Endothelial cell of umbilical vein (primary cell): Measurements from ENCODE around the gene COBLL1. TPM values are rescaled to one million over a fixed set of nuclear protein-coding genes. Genes with fewer than 3 reads are reported as not detected.

Experiments used
- BruUV-seq: library from RNA; stranded (reverse); fragments of 400-500 nt; replicated peaks from 2 replicates; lab custom pipeline; 2021; lab: Mats Ljungman, UMichigan
- CTCF ChIA-PET: fragments of 300-600, 350-600 bp; sonication (Branson Sonifier 250); formaldehyde crosslinking; loops from one replicate; lab custom pipeline; 2021; ENCODE audit warnings: antibody characterized with exemption, inconsistent platforms; lab: Charles Lee
- POLR2A ChIA-PET: fragments of 300-600, 350-600 bp; sonication (Branson Sonifier 250); formaldehyde crosslinking; loops from one replicate; lab custom pipeline; 2021; ENCODE audit warnings: antibody characterized with exemption, inconsistent platforms; lab: Charles Lee
- DNase-seq: peaks from one replicate; pipeline ENCODE4 v3.0.0-alpha.2; 2011; ENCODE audit warnings: low read depth, low spot score
- FAIRE-seq: peaks from 2 replicates; lab custom pipeline; 2011; peaks lifted over from hg19 to GRCh38; lab: Jason Lieb, UNC
- H2AFZ ChIP-seq: 2 replicates; pipeline ENCODE4 v1.6.0; 2012; ENCODE audit warnings: low read depth, low read length, control low read depth, inconsistent platforms
- H3K27ac ChIP-seq: 2 replicates; pipeline ENCODE4 v1.5.1; 2011; ENCODE audit warnings: low read depth, mild to moderate bottlenecking, control low read depth, low read length, moderate library complexity; ENCODE audit not compliant: insufficient read depth
- H3K27me3 ChIP-seq, 2 experiments: 2 replicates each; pipeline versions ENCODE4 v1.6.0 to v1.6.1; 2011; ENCODE audit warnings: low read length in 2 of 2, mixed read lengths in 1 of 2; ENCODE audit not compliant: control insufficient read depth in 2 of 2, insufficient read depth in 2 of 2
- H3K36me3 ChIP-seq, 2 experiments: 2 replicates in 1 of 2; 3 replicates in 1 of 2; pipeline ENCODE4 v1.5.1; 2011; ENCODE audit warnings: low read length in 2 of 2, mild to moderate bottlenecking in 1 of 2, moderate library complexity in 1 of 2; ENCODE audit not compliant: control insufficient read depth in 2 of 2, insufficient read depth in 2 of 2; ENCODE audit errors: extremely low read depth in 1 of 2
- H3K4me1 ChIP-seq: 3 replicates; pipeline ENCODE4 v1.5.1; 2011; ENCODE audit warnings: mild to moderate bottlenecking, low read length; ENCODE audit not compliant: control insufficient read depth, insufficient read depth; ENCODE audit errors: extremely low read depth
- H3K4me2 ChIP-seq: 2 replicates; pipeline ENCODE4 v1.6.1; 2011; ENCODE audit warnings: low read length, control low read depth, mixed read lengths; ENCODE audit not compliant: insufficient read depth
- H3K4me3 ChIP-seq, 3 experiments: fragments of 200-600 bp in 1 of 3; sonication (generic), shearing (Covaris generic) in 1 of 3; replicated peaks in 1 of 3; 2 replicates each; pipeline ENCODE4 v1.5.1; 2011 to 2016; ENCODE audit warnings: control low read depth in 3 of 3, low read length in 3 of 3, mild to moderate bottlenecking in 2 of 3, inconsistent platforms in 1 of 3, low read depth in 1 of 3, moderate library complexity in 1 of 3; ENCODE audit not compliant: insufficient read depth in 1 of 3
- H3K79me2 ChIP-seq: 2 replicates; pipeline ENCODE4 v1.6.0; 2012; ENCODE audit warnings: low read length, inconsistent platforms; ENCODE audit not compliant: control insufficient read depth, insufficient read depth
- H3K9ac ChIP-seq: replicated peaks from 2 replicates; pipeline ENCODE3; 2011; ENCODE audit warnings: low read length, control low read depth; ENCODE audit not compliant: insufficient read depth; ENCODE audit errors: extremely low read depth
- H3K9me1 ChIP-seq: replicated peaks from 3 replicates; pipeline ENCODE4 v1.6.0; 2011; ENCODE audit warnings: mild to moderate bottlenecking, low read length; ENCODE audit not compliant: control insufficient read depth, insufficient read depth; ENCODE audit errors: extremely low read depth
- H3K9me3 ChIP-seq: replicated peaks from 2 replicates; pipeline ENCODE4 v1.5.1; 2012; ENCODE audit warnings: low read length, inconsistent platforms; ENCODE audit not compliant: control insufficient read depth, insufficient read depth
- H4K20me1 ChIP-seq: replicated peaks from 2 replicates; pipeline ENCODE3; 2011; ENCODE audit warnings: mild to moderate bottlenecking, low read length; ENCODE audit not compliant: control insufficient read depth, insufficient read depth; ENCODE audit errors: extremely low read depth
- EZH2 ChIP-seq: IDR thresholded peaks from 2 replicates; pipeline ENCODE4 v1.6.1; 2012; ENCODE audit warnings: borderline replicate concordance, low read depth, mild to moderate bottlenecking, moderate library complexity, low read length, inconsistent platforms; ENCODE audit not compliant: severe bottlenecking
- FOS ChIP-seq: IDR thresholded peaks from 2 replicates; pipeline ENCODE4 v1.6.1; 2011; ENCODE audit warnings: mild to moderate bottlenecking, low read length, moderate library complexity, borderline replicate concordance; ENCODE audit not compliant: insufficient read depth
- GATA2 ChIP-seq: IDR thresholded peaks from 2 replicates; pipeline ENCODE4 v1.7.0; 2011; ENCODE audit warnings: low read depth, mild to moderate bottlenecking, moderate library complexity, mixed read lengths, low read length; ENCODE audit not compliant: insufficient read length, insufficient read depth
- JUN ChIP-seq: IDR thresholded peaks from 2 replicates; pipeline ENCODE4 v1.6.1; 2011; ENCODE audit warnings: borderline replicate concordance, low read depth; ENCODE audit not compliant: insufficient read length, insufficient read depth
- MYC ChIP-seq: IDR thresholded peaks from one replicate; pipeline ENCODE4 v1.6.1; 2011; ENCODE audit warnings: mild to moderate bottlenecking, low read depth, low read length
- POLR2A ChIP-seq: IDR thresholded peaks from 2 replicates; pipeline ENCODE4 v1.6.1; 2012; ENCODE audit warnings: low read depth, mild to moderate bottlenecking, control low read depth, low read length
- POLR2AphosphoS5 ChIP-seq: IDR thresholded peaks from 2 replicates; pipeline ENCODE4 v1.6.1; 2012; ENCODE audit warnings: low read depth, mild to moderate bottlenecking, control low read depth, low read length, moderate library complexity; ENCODE audit not compliant: insufficient read depth
- dilution Hi-C: fragments of 300-500 bp; cut with MboI; formaldehyde crosslinking; loops from one replicate; pipeline ENCODE4 v1.15.0; 2019; ENCODE audit warnings: low sequenced_read_pairs; ENCODE audit not compliant: extremely low pct_ligation_motif_present
- intact Hi-C: fragments of 100-400 bp; cut with micrococcal nuclease; formaldehyde crosslinking; loops from one replicate; pipeline ENCODE4 v1.10.0; 2022
- polyA plus RNA-seq, 4 experiments: library from polyadenylated mRNA; depleted of rRNA in 3 of 4; stranded (reverse) in 3 of 4; unstranded in 1 of 4; fragments of >200 nt; gene quantifications; 2 replicates each; pipeline versions ENCODE4 v1.2.1 to v1.2.3, GENCODE V29; 2011 to 2012; ENCODE audit warnings: missing spikeins in 1 of 4
- total RNA-seq: library from RNA; stranded (reverse); gene quantifications from 2 replicates; pipeline ENCODE4 v1.2.3, GENCODE V29; 2021
- TF ChIP-seq, protein P1 (sequence below): IDR thresholded peaks from 2 replicates; pipeline ENCODE4 v1.6.1; 2011; ENCODE audit not compliant: insufficient read depth, insufficient read length
- TF ChIP-seq, protein P2 (sequence below), 2 donors: IDR thresholded peaks; 1 replicate in 1 of 2; 2 replicates in 1 of 2; pipeline ENCODE4 v1.5.1; 2011; ENCODE audit warnings: low read length in 2 of 2, mild to moderate bottlenecking in 2 of 2, moderate library complexity in 2 of 2, control low read depth in 1 of 2, inconsistent platforms in 1 of 2, low read depth in 1 of 2; ENCODE audit not compliant: insufficient read depth in 1 of 2; ENCODE audit errors: extremely low read depth in 1 of 2

The COBLL1 gene
- total and polyA plus RNA-seq, 2 donors (not counting 3 experiments of a cell fraction or from before 2014, with no cell fraction given), result 9.1 to 38.4 TPM

DNA sequence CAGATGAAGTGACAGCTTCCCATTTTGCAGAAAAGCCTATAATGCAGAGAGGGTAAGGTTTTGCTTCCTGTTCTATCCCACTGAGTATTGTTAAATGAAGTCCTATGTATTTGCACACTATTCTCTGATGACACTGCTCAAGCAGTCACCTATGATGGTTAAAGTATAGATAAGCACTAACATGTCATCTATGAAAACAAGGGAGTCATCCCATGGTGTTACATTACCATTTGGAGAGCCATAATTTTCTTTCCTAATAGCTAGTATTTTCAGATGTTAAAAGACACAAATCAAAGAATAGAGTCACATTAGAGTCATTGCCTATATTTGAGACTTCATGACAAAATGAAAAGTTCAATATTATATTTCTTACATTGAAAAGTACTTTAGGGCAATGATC, 177.6 kb downstream of the COBLL1 start:
- Histone ChIP-seq H3K9me1 (no peaks in the 10 kb centered on the region), H3K79me2 (no peaks in the 10 kb centered on the region), H4K20me1 (no peaks in the 10 kb centered on the region), H3K27me3 (no peaks in the 10 kb centered on the region), H3K4me3 (no peak overlapping the region), H3K27ac (no peak overlapping the region), H3K9ac (no peak overlapping the region), H3K4me1 (no peaks in the 10 kb centered on the region), H3K4me2 (no peak overlapping the region), H2AFZ (no peak overlapping the region), H3K9me3 (no peaks in the 10 kb centered on the region), H3K36me3 (no peaks in the 10 kb centered on the region)
- intact Hi-C loops (no loop called here), dilution Hi-C loops (no loop called here)
- no peak for FAIRE-seq
- CTCF ChIA-PET, result interaction anchor here (1.1 kb wide), 1 partner anchor 54 kb away, joined by 3 read pairs; no protein-coding TSS in a partner anchor
- TF ChIP-seq GATA2 (no peak), FOS (no peak), POLR2AphosphoS5 (no peak), JUN (no peak), EZH2 (no peak), POLR2A (no peak), MYC (no peak)
- TF ChIP-seq, protein P1, sequence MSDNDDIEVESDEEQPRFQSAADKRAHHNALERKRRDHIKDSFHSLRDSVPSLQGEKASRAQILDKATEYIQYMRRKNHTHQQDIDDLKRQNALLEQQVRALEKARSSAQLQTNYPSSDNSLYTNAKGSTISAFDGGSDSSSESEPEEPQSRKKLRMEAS, result no peak
- TF ChIP-seq, protein P2, sequence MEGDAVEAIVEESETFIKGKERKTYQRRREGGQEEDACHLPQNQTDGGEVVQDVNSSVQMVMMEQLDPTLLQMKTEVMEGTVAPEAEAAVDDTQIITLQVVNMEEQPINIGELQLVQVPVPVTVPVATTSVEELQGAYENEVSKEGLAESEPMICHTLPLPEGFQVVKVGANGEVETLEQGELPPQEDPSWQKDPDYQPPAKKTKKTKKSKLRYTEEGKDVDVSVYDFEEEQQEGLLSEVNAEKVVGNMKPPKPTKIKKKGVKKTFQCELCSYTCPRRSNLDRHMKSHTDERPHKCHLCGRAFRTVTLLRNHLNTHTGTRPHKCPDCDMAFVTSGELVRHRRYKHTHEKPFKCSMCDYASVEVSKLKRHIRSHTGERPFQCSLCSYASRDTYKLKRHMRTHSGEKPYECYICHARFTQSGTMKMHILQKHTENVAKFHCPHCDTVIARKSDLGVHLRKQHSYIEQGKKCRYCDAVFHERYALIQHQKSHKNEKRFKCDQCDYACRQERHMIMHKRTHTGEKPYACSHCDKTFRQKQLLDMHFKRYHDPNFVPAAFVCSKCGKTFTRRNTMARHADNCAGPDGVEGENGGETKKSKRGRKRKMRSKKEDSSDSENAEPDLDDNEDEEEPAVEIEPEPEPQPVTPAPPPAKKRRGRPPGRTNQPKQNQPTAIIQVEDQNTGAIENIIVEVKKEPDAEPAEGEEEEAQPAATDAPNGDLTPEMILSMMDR (IDR thresholded peaks at IDR 0.05; ENCODE audit: extremely low read depth in 1 of 2, insufficient read depth in 1 of 2, low read depth in 1 of 2, low read length in 2 of 2), result no peak
- DNase-seq, result no peak
- no TSS peak for BruUV-seq
- POLR2A ChIA-PET, result no interaction called here
